Measurements from ENCODE around the gene SPEM3. TPM values are rescaled to one million over a fixed set of nuclear protein-coding genes. Genes with fewer than 3 reads are reported as not detected.
"Not testable (repeated sequence)": the region's sequence is repeated elsewhere in the genome, so short reads cannot be mapped to it uniquely, and the experiment has no call there.

Gene SPEM3
- total and polyA plus RNA-seq, 2 of the 13 experiments (the other 11 are each of a cell fraction or from before 2014, with no cell fraction given): not detected

DNA sequence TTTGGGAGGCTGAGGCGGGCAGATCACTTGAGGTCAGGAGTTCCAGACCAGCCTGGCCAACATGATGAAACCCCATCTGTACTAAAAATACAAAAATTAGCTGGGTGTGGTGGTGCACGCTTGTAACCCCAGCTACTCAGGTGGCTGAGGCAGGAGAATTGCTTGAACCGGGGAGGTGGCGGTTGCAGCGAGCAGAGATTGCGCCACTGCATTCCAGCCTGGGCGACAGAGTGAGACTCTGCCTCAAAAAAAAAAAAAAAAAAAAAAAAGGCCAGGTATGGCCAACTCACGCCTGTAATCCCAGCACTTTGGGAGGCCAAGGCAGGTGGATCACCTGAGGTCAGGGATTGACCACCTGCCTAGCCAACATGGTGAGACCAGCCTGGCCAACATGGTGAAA lies 46.1 kb downstream of the SPEM3 start:
- in situ Hi-C loops (cut with HindIII; ENCODE audit: extremely low pct_ligation_motif_present, low pct_unique_long_range_greater_than_20kb): loop anchor here (5.0 kb wide), 1 partner anchor 37 kb away; the partner anchor contains the start of genes FGF11 and TMEM102
- ATAC-seq; FAIRE-seq; CTCF ChIA-PET (ENCODE audit: low intra/inter-chr PET ratio, low total read pairs); BruUV-seq (replicated peaks); intact Hi-C loops (cut with micrococcal nuclease; ENCODE audit: unreplicated experiment); H3K9me3 ChIP-seq (ENCODE audit: low read length); DNase-seq (ENCODE audit: low spot score); H3K36me3 ChIP-seq (replicated peaks in 1 of 2; ENCODE audit: control insufficient read depth in 1 of 2, insufficient read depth in 2 of 2, low read length in 2 of 2); H3K9ac ChIP-seq (ENCODE audit: insufficient read depth, low read depth, low read length); H3K27me3 ChIP-seq (ENCODE audit: control insufficient read depth in 1 of 2, insufficient read depth in 2 of 2, low read length in 2 of 2); H3K4me2 ChIP-seq (ENCODE audit: low read depth, low read length); H2AFZ ChIP-seq (ENCODE audit: low read length); H3K4me3 ChIP-seq (replicated peaks in 1 of 3; ENCODE audit: insufficient read depth in 1 of 3, low read depth in 2 of 3, low read length in 3 of 3); H3K27ac ChIP-seq (ENCODE audit: extremely low read length, insufficient read depth, low read length): not testable (repeated sequence)
- Histone ChIP-seq H4K20me1 (ENCODE audit: insufficient read depth, low read length) (peaks cover 30% of the 10 kb centered on the region), H3K4me1 (ENCODE audit: insufficient read depth, low read length) (peaks cover 62% of the 10 kb centered on the region), H3K79me2 (ENCODE audit: insufficient read depth, low read length) (peaks cover 54% of the 10 kb centered on the region)
- 29% methylated on average over 8 of the region's 8 CpGs for WGBS (ENCODE audit: low lambda C conversion rate)
- POLR2A ChIA-PET: interaction anchor here (0.7 to 5.3 kb wide), 5 partner anchors 11 to 71 kb away, joined by 3 to 30 read pairs (median 15); partner anchors contain the start of genes CHRNB1, POLR2A and TMEM256
- TF ChIP-seq MYC (CRISPR knock-in tag; IDR thresholded peaks at IDR 0.05; ENCODE audit: borderline replicate concordance) (0 out of 2 replicates have a peak, but pooled peaks have one; percentile 25), CEBPB (IDR thresholded peaks at IDR 0.05; ENCODE audit: borderline replicate concordance, low read depth, low read length) (peak; percentile 77), CEBPG (CRISPR knock-in tag; IDR thresholded peaks at IDR 0.05) (peak; percentile 88), SAP130 (CRISPR knock-in tag; IDR thresholded peaks at IDR 0.05; ENCODE audit: low read depth) (0 out of 2 replicates have a peak, but pooled peaks have one; percentile 24), TARDBP (CRISPR knock-in tag; IDR thresholded peaks at IDR 0.05) (0 out of 2 replicates have a peak, but pooled peaks have one; percentile 27), TEAD3 (CRISPR knock-in tag; optimal IDR thresholded peaks at IDR 0.05; ENCODE audit: borderline replicate concordance) (peak; percentile 93), GATAD2A (CRISPR knock-in tag; IDR thresholded peaks at IDR 0.05) (0 out of 2 replicates have a peak, but pooled peaks have one; percentile 9), ZNF292 (CRISPR knock-in tag; IDR thresholded peaks at IDR 0.05; ENCODE audit: borderline replicate concordance, low read depth) (0 out of 2 replicates have a peak, but pooled peaks have one; percentile 37), ZEB1 (IDR thresholded peaks at IDR 0.05; ENCODE audit: insufficient replicate concordance, low read depth) (peak; percentile 76), ZNF460 (CRISPR knock-in tag; IDR thresholded peaks at IDR 0.05; ENCODE audit: borderline replicate concordance) (peak; percentile 47; the same call in 1 of the 2 replicates)
- TF ChIP-seq, protein P1, sequence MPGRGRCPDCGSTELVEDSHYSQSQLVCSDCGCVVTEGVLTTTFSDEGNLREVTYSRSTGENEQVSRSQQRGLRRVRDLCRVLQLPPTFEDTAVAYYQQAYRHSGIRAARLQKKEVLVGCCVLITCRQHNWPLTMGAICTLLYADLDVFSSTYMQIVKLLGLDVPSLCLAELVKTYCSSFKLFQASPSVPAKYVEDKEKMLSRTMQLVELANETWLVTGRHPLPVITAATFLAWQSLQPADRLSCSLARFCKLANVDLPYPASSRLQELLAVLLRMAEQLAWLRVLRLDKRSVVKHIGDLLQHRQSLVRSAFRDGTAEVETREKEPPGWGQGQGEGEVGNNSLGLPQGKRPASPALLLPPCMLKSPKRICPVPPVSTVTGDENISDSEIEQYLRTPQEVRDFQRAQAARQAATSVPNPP (CRISPR knock-in tag; IDR thresholded peaks at IDR 0.05): peak; percentile 31; the same call in 1 of the 2 replicates
- TF ChIP-seq, protein P2, sequence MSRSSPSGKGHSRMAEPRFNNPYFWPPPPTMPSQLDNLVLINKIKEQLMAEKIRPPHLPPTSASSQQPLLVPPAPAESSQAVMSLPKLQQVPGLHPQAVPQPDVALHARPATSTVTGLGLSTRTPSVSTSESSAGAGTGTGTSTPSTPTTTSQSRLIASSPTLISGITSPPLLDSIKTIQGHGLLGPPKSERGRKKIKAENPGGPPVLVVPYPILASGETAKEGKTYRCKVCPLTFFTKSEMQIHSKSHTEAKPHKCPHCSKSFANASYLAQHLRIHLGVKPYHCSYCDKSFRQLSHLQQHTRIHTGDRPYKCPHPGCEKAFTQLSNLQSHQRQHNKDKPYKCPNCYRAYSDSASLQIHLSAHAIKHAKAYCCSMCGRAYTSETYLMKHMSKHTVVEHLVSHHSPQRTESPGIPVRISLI (CRISPR knock-in tag; IDR thresholded peaks at IDR 0.05; ENCODE audit: borderline replicate concordance): peak; percentile 84; the same call in 1 of the 2 replicates
- TF ChIP-seq, protein P3, sequence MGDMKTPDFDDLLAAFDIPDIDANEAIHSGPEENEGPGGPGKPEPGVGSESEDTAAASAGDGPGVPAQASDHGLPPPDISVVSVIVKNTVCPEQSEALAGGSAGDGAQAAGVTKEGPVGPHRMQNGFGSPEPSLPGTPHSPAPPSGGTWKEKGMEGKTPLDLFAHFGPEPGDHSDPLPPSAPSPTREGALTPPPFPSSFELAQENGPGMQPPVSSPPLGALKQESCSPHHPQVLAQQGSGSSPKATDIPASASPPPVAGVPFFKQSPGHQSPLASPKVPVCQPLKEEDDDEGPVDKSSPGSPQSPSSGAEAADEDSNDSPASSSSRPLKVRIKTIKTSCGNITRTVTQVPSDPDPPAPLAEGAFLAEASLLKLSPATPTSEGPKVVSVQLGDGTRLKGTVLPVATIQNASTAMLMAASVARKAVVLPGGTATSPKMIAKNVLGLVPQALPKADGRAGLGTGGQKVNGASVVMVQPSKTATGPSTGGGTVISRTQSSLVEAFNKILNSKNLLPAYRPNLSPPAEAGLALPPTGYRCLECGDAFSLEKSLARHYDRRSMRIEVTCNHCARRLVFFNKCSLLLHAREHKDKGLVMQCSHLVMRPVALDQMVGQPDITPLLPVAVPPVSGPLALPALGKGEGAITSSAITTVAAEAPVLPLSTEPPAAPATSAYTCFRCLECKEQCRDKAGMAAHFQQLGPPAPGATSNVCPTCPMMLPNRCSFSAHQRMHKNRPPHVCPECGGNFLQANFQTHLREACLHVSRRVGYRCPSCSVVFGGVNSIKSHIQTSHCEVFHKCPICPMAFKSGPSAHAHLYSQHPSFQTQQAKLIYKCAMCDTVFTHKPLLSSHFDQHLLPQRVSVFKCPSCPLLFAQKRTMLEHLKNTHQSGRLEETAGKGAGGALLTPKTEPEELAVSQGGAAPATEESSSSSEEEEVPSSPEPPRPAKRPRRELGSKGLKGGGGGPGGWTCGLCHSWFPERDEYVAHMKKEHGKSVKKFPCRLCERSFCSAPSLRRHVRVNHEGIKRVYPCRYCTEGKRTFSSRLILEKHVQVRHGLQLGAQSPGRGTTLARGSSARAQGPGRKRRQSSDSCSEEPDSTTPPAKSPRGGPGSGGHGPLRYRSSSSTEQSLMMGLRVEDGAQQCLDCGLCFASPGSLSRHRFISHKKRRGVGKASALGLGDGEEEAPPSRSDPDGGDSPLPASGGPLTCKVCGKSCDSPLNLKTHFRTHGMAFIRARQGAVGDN (CRISPR knock-in tag; IDR thresholded peaks at IDR 0.05): peak; percentile 25; the same call in 1 of the 2 replicates
- TF ChIP-seq, protein P4, sequence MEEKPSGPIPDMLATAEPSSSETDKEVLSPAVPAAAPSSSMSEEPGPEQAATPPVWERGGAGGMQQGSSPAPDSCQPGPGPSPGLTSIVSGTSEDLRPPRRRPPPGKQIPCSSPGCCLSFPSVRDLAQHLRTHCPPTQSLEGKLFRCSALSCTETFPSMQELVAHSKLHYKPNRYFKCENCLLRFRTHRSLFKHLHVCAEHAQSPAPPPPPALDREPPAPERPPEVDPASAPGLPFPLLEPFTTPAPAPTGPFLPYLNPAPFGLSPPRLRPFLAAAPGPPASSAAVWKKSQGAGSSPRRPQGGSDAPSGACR (CRISPR knock-in tag; IDR thresholded peaks at IDR 0.05): 0 out of 2 replicates have a peak, but pooled peaks have one; percentile 15
- TF ChIP-seq, protein P5, sequence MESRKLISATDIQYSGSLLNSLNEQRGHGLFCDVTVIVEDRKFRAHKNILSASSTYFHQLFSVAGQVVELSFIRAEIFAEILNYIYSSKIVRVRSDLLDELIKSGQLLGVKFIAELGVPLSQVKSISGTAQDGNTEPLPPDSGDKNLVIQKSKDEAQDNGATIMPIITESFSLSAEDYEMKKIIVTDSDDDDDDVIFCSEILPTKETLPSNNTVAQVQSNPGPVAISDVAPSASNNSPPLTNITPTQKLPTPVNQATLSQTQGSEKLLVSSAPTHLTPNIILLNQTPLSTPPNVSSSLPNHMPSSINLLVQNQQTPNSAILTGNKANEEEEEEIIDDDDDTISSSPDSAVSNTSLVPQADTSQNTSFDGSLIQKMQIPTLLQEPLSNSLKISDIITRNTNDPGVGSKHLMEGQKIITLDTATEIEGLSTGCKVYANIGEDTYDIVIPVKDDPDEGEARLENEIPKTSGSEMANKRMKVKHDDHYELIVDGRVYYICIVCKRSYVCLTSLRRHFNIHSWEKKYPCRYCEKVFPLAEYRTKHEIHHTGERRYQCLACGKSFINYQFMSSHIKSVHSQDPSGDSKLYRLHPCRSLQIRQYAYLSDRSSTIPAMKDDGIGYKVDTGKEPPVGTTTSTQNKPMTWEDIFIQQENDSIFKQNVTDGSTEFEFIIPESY (CRISPR knock-in tag; IDR thresholded peaks at IDR 0.05): peak; percentile 85; the same call in 1 of the 2 replicates

Measured in HepG2 (cell line).